ENCODE measurements around the gene HLF.

HLF gene

GRCh38 chr17:55264645-55265298 lies at the start of gene HLF:
HLF (plus strand) TSS chr17:55264960; CDS start chr17:55265485, 525 bp downstream.
- peak; percentile 21 for DNase-seq

DNA sequence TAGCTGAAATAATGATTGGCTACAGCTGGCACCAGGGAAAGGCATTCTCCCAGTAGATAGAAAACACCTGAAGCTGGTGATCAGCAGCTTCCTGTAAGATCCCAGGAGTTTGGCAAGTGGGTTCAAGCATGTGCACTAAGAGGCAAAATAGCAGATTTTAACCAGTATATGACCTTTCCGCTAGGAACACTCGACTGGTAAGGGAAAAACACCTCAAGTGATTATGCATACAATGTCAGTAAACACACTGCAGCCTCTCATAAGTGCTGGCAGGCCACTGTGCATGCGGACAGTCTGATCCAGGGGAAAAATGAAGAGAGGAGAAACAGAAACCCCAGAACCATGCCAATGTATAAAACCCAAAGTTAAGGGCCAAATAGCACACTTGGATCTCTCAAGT lies 49.0 kb upstream of the HLF start:
- DNase-seq: no peak

DNA sequence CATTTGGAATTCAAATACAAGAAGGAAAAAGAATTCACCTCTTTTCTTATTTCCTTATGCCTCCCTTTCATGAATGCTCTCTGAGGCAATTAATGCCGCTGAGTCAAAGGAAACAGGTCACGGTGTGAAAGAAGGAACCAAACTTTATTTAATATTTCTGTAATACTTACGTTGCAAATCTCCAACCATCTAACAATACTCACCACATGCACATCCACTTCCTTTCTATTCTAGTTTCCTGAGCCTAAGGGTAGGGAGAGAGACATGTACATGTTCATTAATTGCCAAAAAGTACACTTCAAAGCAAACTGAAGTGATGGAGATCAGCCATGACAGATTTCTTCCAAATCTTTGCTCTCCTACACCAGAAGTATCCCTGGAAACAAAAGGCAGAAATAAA lies 47.9 kb upstream of the HLF start:
- DNase-seq: no peak

GRCh38 chr17:55219459-55219858 lies 45.3 kb upstream of the HLF start:
- no peak for DNase-seq

- DNase-seq: no peak
Observed at GRCh38 chr17:55219934-55220333, 44.8 kb upstream of the HLF start.

DNA sequence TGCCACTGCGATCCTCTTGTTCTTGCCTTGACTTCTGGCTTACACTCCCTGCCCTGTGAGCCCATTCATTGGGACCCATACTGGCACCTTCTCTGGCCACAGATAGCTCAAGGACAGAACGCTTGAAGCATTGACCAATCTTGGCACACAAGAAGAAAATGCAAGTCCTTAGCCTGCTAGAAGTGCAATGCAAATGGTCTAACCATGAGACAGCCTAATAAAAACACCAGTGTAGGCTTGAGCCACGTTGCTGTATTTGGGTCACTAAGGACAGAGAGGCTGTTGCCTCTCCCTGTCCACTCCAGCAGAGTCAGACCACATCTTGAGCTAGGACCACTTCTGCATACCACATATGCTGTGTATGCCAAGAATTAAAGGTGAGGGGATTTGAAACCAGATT lies 41.2 kb upstream of the HLF start:
- DNase-seq: no peak

GRCh38 chr17:55224746-55225145 lies 40.0 kb upstream of the HLF start:
- DNase-seq: no peak

DNA sequence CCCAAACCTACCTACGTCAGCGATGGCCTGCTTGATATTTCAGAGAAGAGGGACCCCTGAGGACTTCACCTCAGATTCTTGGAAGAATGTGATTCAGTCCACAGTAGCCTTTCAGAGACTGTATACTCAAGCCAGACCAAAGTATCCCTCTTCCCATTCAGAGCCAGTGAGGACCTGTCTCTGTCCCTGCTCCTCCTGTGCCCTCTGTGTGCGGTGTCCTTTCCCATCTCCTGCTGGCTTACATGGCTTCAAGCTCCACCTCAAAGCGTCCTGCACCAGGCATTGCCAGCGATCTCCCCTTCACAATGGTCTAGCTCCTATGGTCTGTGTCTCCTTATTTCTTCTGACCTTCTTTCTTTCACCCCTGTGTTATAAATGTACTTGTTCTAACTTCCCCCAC lies 39.5 kb upstream of the HLF start:
- no peak for DNase-seq

DNA sequence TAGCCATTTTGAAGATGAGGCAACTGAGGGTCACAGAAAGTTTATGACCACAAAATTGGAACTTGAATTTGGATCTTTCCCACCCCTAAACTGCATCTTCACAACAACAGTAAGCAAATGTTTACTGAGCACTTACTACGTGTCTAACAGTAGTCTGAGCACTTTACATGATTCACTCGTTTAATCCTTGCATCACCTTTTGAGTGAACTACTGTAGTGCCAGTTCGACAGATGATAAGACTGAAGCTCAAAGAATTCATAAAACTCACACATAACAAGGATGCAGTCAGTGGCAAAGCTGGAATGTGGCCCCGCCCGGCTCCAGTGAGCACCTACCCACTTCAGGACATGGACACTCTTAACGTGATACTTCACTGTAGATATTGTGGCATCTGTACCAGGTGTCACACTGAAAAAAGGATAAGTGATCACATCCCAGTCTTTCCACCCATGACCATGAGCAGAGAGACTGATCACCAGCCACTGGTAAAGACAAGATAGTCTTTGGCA lies 36.0 kb upstream of the HLF start:
- DNase-seq: no peak

GRCh38 chr17:55229276-55229675 lies 35.5 kb upstream of the HLF start:
- no peak for DNase-seq

DNA sequence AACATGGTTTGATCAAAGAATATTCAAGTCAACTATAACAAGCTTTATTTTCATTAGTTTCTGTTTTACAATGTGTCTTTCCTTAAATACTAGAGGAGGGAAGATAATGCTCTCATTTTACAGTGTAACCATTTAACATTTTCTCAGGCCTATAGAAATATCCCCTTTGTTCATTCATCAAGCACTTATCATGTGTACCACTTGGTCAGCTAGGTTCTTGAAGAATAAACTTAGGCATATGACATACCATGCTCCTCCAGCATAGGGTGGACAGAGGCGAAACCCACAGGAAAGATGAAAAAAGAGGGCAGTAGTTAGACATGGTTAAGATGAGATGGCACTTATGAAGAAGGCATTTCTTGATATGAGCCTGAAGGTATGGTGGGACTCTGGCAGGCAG lies 34.0 kb upstream of the HLF start:
- no peak for DNase-seq

GRCh38 chr17:55233840-55234239 lies 30.9 kb upstream of the HLF start:
- DNase-seq: no peak

GRCh38 chr17:55236316-55236715 lies 28.4 kb upstream of the HLF start:
- no peak for DNase-seq

GRCh38 chr17:55237268-55237667 lies 27.5 kb upstream of the HLF start:
- no peak for DNase-seq

GRCh38 chr17:55237841-55238178 lies 26.9 kb upstream of the HLF start:
- no peak for DNase-seq

DNA sequence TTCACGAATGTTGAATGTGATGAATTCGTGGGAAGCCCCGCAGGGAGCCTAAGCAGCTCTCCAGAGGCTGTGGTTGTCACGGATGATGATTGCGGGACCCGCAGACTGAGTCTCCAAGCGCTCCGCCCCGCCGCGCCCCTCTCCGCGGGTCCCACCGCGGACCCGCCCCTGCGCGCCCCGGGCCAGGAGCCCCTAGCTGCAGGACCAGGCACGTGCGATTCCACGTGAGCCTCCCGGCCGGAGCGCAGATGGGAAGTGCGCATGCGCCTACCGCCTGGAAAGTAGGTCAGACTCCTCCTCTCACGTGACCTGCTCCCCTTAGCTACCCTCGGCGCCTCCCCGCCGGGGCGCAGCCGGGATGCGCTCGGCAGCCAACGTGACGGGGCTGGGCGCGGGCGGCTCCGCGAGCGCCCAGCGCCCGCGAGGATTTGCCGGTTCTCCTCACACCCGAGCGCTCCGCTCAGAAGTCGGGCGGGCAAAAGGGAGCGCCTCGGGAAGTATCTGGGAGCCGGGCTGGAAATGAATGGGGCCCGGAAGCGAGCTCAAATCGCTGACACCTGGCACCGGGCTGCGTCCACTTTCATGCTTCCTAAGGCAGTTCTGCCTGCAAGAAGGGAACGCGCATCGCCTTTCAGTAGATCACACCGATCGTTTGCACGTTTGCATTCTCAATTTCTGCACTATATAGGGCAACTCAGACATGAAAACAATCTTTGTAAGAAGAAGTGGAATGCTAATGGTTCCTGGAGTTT lies 26.4 kb upstream of the HLF start:
- DNase-seq: peak; percentile 80

DNA sequence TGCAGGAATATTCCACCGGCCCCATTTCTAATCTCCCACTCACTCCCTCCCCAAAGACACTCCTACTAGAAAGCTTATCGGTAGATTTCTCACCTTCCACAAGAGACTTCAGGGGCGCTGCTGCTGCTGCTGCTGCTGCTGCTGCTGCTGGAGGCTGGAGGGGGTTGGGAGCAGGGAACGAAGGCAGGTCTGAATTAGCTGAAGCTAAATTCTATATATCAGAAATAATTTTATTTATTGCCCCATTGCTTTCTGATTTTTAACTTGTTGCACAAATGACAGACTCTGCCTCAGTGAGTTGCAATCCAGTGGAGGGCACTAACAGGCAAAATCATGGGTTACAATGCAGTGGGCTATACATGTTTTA lies 25.8 kb upstream of the HLF start:
- DNase-seq: peak; percentile 61

- DNase-seq: no peak
Observed at GRCh38 chr17:55241097-55241496, 23.7 kb upstream of the HLF start.

- DNase-seq: no peak
Observed at GRCh38 chr17:55242476-55242875, 22.3 kb upstream of the HLF start.

- no peak for DNase-seq
Observed at GRCh38 chr17:55245986-55246385, 18.8 kb upstream of the HLF start.

DNA sequence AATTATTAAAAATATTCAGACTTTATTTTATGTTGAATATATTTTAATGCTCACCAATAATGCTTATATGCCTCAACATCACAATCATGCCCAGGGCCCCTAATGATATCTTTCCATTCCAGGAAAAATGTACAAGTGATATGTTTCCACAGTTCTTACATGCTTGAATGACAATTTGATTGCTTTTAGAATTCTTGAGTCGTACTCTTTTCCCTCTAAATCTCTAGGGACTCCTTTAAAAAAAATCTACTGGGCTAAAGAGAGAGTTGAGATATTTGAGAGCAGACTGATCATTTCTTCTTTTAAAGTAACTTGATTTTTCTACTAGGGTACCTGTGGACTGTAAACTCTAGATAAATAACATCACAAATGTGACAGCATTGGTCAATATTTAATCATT lies 18.2 kb upstream of the HLF start:
- DNase-seq: no peak

DNA sequence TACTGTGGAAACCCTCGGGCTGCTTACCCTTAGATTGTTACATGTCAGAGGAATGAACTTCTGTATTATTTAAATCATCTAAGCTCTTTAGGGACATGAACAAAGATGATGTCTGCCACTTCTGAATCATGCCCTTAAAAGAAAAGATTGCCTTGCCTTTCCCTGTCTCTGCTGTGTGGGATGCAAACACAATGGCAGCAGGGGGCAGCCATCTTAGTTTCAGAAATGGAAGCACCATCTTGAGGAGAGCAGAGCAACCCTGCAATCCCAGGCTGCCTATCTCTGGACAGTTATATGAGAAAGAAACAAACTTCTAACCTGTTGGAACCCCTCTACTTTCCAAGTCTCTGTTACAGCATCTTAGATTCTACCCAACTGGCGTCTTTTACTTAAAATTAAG lies 16.7 kb upstream of the HLF start:
- no peak for DNase-seq

DNA sequence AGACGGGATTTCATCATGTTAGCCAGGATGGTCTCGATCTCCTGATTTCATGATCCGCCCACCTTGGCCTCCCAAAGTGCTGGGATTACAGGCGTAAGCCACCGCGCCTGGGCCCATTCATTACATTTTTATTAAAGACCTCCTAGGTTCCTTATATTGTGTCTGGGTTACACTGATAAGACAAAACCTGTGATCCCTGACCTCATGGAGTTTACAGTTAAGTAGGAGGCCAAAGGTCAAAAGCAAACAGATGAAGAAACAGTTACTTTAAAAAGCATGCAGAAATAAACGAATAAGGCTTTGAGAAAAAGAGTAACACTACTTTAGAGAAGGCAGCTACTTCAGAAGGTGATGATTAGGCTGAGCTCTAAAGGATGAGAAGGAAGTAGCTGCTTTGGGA lies 14.9 kb upstream of the HLF start:
- no peak for DNase-seq

DNA sequence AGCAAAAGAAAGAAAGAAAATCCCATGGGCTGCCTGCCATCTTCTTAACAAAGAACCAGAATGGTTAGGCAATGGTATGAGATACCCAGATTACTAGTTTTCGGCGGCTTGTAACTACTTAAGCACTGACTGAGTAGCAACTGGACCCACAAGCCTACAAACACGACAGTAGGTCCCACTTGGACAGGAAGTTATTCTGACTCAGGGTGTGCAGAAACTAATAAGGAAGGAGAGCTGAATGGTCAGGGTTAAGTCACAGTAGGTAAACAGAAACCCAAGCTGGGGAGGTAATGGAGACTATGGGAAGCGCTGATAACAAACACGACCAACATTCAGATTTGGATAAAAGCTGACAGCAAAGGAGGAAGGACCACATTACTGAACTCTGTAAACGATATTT lies 10.4 kb upstream of the HLF start:
- no peak for DNase-seq

GRCh38 chr17:55258578-55259135 lies 6.1 kb upstream of the HLF start:
- no peak for DNase-seq

Measured in kidney glomerular epithelial cell (primary cell).